Breast epithelium (tissue), 4 donors: ENCODE measurements around the gene KRTAP4-1. TPM values are rescaled to one million over a fixed set of nuclear protein-coding genes. Genes with fewer than 3 reads are reported as not detected.
"Not testable (repeated sequence)": the region's sequence is repeated elsewhere in the genome, so short reads cannot be mapped to it uniquely, and the experiment has no call there.

Experiments used
- DNase-seq, 2 donors: peaks; one replicate each; pipeline ENCODE4 v3.0.0-alpha.2; 2019; ENCODE audit warnings: low spot score in 2 of 2
- H3K27ac ChIP-seq, 2 donors: fragments of 200-600 bp; sonication (generic) in 1 of 2; one replicate each; pipeline ENCODE4 v1.5.1; 2016 to 2019; ENCODE audit warnings: mild to moderate bottlenecking in 1 of 2
- H3K27me3 ChIP-seq, 2 donors: fragments of 200-600 bp; sonication (generic) in 1 of 2; one replicate each; pipeline versions ENCODE4 v1.5.1 to v1.6.0; 2017 to 2019; ENCODE audit warnings: control low read depth in 1 of 2, mild to moderate bottlenecking in 1 of 2
- H3K36me3 ChIP-seq: fragments of 200-600 bp; one replicate; pipeline ENCODE4 v1.5.1; 2019
- H3K4me1 ChIP-seq, 2 donors: fragments of 200-600 bp; sonication (generic); one replicate each; pipeline ENCODE4 v1.5.1; 2016 to 2019; ENCODE audit warnings: control low read depth in 1 of 2
- H3K4me3 ChIP-seq, 3 donors: fragments of 200-600 bp; sonication (generic); 1 replicate in 2 of 3; 2 replicates in 1 of 3; pipeline ENCODE4 v1.5.1; 2016 to 2019; ENCODE audit warnings: mild to moderate bottlenecking in 3 of 3, moderate library complexity in 2 of 3
- H3K9me3 ChIP-seq, 2 donors: fragments of 200-600 bp; sonication (generic) in 1 of 2; one replicate each; pipeline ENCODE4 v1.5.1; 2016 to 2019; ENCODE audit warnings: control low read depth in 1 of 2
- CTCF ChIP-seq, 3 donors: fragments of 450-650 bp; IDR thresholded peaks; one replicate each; pipeline ENCODE4 v1.5.1; 2016 to 2017; ENCODE audit warnings: antibody characterized with exemption in 3 of 3, mild to moderate bottlenecking in 3 of 3, moderate library complexity in 3 of 3
- POLR2A ChIP-seq: fragments of 450-650 bp; IDR thresholded peaks from one replicate; pipeline ENCODE4 v1.6.1; 2016; ENCODE audit warnings: antibody characterized with exemption, mild to moderate bottlenecking, moderate library complexity
- POLR2AphosphoS5 ChIP-seq, 3 donors: sonication (generic); formaldehyde crosslinking; IDR thresholded peaks; one replicate each; pipeline ENCODE4 v1.6.1; 2017; ENCODE audit warnings: antibody characterized with exemption in 3 of 3
- intact Hi-C: fragments of 100-400 bp; cut with DNase I; formaldehyde crosslinking; loops from one replicate; pipeline ENCODE4 v1.15.1; 2023; ENCODE audit warnings: low total_unique reads
- total RNA-seq, 3 donors: library from RNA; depleted of rRNA; stranded (reverse); fragments of >200 nt; gene quantifications; one replicate each; pipeline ENCODE4 v1.1.0, GENCODE V29; 2016

The KRTAP4-1 gene
- total RNA-seq, result not detected

- H3K9me3 ChIP-seq, result no peaks in the 10 kb centered on the region
- DNase-seq, result no peak
- no peaks in the 10 kb centered on the region for H3K4me1 ChIP-seq
- intact Hi-C loops, result no loop called here
- H3K27ac ChIP-seq, result no peak within 1 kb of the TSS
- no peak within 1 kb of the TSS for H3K4me3 ChIP-seq
- no peak for TF ChIP-seq CTCF (IDR thresholded peaks at IDR 0.05)
- no peak for TF ChIP-seq POLR2A
- no peak for TF ChIP-seq POLR2AphosphoS5 (IDR thresholded peaks at IDR 0.05)
- H3K36me3 ChIP-seq, result no peaks in the 10 kb centered on the region
- H3K27me3 ChIP-seq, result no peaks in the 10 kb centered on the region
Measured at GRCh38 chr17:41184480-41184961, at the start of gene KRTAP4-1. Gene KRTAP4-1 (minus strand): TSS chr17:41184911. CDS start chr17:41184854, 57 bp downstream.

GRCh38 chr17:41232399-41233105 lies 47.8 kb upstream of the KRTAP4-1 start, which contains the start of gene KRTAP9-3:
Gene KRTAP9-3 (plus strand): TSS chr17:41232449. CDS start chr17:41232502, 53 bp downstream.
- not testable (repeated sequence) for H3K27me3 ChIP-seq

GRCh38 chr17:41231731-41232130 lies 47.0 kb upstream of the KRTAP4-1 start:
- Histone ChIP-seq H3K4me3 (no peak overlapping the region), H3K9me3 (no peaks in the 10 kb centered on the region), H3K4me1 (no peaks in the 10 kb centered on the region), H3K27me3 (no peaks in the 10 kb centered on the region), H3K36me3 (no peaks in the 10 kb centered on the region), H3K27ac (no peak overlapping the region)
- intact Hi-C loops, result no loop called here
- TF ChIP-seq POLR2A (no peak), CTCF (IDR thresholded peaks at IDR 0.05) (no peak), POLR2AphosphoS5 (IDR thresholded peaks at IDR 0.05) (no peak)
- no peak for DNase-seq

More at GRCh38 chr17:41232399-41233105, 47.8 kb upstream of the KRTAP4-1 start, which contains the start of gene KRTAP9-3:
- H3K27ac ChIP-seq, H3K36me3 ChIP-seq, intact Hi-C loops, H3K9me3 ChIP-seq, DNase-seq, H3K4me3 ChIP-seq, H3K4me1 ChIP-seq: not testable (repeated sequence)

GRCh38 chr17:41230094-41230493 lies 45.4 kb upstream of the KRTAP4-1 start:
- intact Hi-C loops, result no loop called here
- Histone ChIP-seq H3K4me3 (no peak overlapping the region), H3K9me3 (no peaks in the 10 kb centered on the region), H3K27me3 (no peaks in the 10 kb centered on the region), H3K4me1 (no peaks in the 10 kb centered on the region), H3K36me3 (no peaks in the 10 kb centered on the region), H3K27ac (no peak overlapping the region)
- DNase-seq, result no peak
- TF ChIP-seq POLR2AphosphoS5 (IDR thresholded peaks at IDR 0.05), result no peak

- intact Hi-C loops, H3K4me1 ChIP-seq, H3K36me3 ChIP-seq, H3K9me3 ChIP-seq, H3K4me3 ChIP-seq, H3K27me3 ChIP-seq, H3K27ac ChIP-seq, DNase-seq: not testable (repeated sequence)
Measured at GRCh38 chr17:41226598-41227095, 41.9 kb upstream of the KRTAP4-1 start, which contains the start of gene KRTAP9-2. Gene KRTAP9-2 (plus strand): TSS chr17:41226648. CDS start chr17:41226655, 7 bp downstream.

GRCh38 chr17:41226051-41226450 lies 41.3 kb upstream of the KRTAP4-1 start:
- no peaks in the 10 kb centered on the region for H3K36me3 ChIP-seq
- DNase-seq, result no peak
- H3K9me3 ChIP-seq, result no peaks in the 10 kb centered on the region
- H3K27ac ChIP-seq, result no peak overlapping the region
- H3K27me3 ChIP-seq, result no peaks in the 10 kb centered on the region
- H3K4me1 ChIP-seq, result no peaks in the 10 kb centered on the region
- TF ChIP-seq POLR2AphosphoS5 (IDR thresholded peaks at IDR 0.05) (no peak), CTCF (IDR thresholded peaks at IDR 0.05) (no peak), POLR2A (no peak)
- intact Hi-C loops, result no loop called here
- H3K4me3 ChIP-seq, result no peak overlapping the region
